Measurements from ENCODE around the gene NUDT3.
"Not testable (repeated sequence)": the region's sequence is repeated elsewhere in the genome, so short reads cannot be mapped to it uniquely, and the experiment has no call there.

The NUDT3 gene

DNA sequence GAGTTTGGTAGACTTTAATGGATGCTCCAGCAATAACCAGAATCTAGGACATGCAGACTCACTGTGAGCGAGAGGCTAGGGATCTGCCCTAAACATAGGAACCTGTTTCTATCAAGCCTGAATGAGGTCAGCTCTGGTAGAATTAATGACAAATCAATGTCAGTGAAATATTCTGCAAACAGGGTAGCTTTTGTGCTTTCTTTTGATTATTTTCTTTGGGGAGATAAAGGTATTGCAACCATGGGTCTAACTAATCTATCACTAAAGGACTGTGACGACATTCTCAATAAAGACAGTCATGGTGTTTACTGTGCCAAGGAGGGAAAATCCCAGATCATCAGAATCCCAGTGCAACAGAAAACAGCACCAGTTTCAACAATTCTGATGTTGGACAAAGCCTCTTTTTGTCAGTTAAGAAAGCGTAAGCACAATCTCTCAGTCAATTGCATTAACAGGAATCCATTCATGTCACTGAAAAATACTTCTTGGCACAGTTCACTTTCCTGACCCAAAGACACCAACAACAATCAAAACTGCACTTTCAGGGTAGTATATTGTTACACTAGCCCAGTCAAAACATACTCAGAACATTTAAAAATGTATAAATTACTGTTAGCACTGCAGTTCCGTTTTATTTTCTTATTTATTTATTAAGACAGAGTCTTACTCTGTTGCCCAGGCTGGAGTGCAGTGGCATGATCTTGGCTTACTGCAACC lies 106.9 kb downstream of the NUDT3 start:
- DNase-seq (ENCODE audit: low read depth): no peak

GRCh38 chr6:34284563-34285447 lies 107.7 kb downstream of the NUDT3 start:
- DNase-seq (ENCODE audit: low read depth): no peak

- DNase-seq (ENCODE audit: low read depth): no peak
Measured at GRCh38 chr6:34281702-34282334, 110.7 kb downstream of the NUDT3 start.

- no peak for DNase-seq (ENCODE audit: low read depth)
Measured at GRCh38 chr6:34280216-34280615, 112.3 kb downstream of the NUDT3 start.

- no peak for DNase-seq (ENCODE audit: low read depth)
Measured at GRCh38 chr6:34278833-34279232, 113.6 kb downstream of the NUDT3 start.

GRCh38 chr6:34277763-34278112 lies 114.7 kb downstream of the NUDT3 start:
- no peak for DNase-seq (ENCODE audit: low read depth)

DNA sequence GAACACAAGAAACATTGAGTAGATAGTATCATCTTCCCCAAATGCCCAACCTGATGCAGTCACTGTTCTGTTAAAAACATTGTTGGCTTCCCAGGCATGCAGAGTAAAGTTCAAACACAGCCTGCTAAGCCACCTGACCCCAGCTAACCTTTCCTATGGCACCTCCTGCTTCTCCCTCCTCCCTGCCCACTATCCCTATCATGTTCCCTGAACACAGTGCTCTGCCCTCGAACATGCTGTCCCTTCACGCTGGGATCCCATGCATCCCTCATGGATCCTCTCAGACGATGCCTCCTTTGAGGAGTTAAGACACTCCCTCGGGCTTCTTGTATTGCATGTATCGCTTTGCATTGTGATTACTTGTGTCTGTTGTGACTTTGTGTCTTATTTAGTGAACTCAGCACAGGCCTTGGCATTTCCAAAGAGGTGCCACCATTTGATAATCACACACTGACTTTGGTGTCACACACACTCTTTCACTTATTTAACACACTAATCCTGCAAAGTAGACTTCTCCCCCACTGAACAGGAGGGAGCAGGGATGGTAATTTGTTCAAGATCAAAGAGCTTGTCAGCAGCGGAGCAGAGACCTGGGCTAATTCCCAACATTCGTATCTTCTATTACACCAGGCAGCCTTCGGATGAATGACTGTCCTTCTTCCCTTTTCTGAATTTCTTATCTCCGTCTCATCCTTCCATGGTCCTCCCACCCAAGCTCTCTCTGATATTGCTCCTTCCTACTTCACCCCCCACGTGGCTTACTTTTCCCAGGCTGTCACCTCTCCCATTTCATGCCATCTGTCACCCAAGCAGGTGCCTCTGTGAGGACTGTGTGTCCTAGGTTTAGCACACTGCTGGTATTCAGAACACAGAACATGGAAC lies 115.3 kb downstream of the NUDT3 start:
- DNase-seq (ENCODE audit: low read depth): no peak

GRCh38 chr6:34276191-34276590 lies 116.3 kb downstream of the NUDT3 start:
- no peak for DNase-seq (ENCODE audit: low read depth)

GRCh38 chr6:34275128-34275804 lies 117.2 kb downstream of the NUDT3 start:
- no peak for DNase-seq (ENCODE audit: low read depth)

DNA sequence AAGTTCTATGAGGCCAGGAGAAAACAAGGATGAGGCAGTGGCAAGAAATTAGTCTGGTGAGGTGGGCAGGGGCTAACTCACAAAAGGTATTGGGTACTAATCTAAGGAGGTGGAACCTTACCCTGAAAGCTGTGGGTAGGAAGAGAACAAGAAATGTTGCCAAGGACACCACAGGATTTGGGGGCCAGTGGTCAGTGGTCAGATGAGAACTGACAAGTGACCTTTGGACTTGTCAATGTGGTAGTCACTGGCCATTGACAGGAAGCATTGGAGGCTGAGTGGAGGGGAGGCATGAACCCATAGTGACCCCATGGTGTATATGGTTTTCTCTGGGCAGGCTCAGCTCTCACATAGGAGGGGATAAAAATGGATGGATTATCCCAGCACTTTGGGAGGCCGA lies 118.3 kb downstream of the NUDT3 start:
- DNase-seq (ENCODE audit: low read depth): no peak

DNA sequence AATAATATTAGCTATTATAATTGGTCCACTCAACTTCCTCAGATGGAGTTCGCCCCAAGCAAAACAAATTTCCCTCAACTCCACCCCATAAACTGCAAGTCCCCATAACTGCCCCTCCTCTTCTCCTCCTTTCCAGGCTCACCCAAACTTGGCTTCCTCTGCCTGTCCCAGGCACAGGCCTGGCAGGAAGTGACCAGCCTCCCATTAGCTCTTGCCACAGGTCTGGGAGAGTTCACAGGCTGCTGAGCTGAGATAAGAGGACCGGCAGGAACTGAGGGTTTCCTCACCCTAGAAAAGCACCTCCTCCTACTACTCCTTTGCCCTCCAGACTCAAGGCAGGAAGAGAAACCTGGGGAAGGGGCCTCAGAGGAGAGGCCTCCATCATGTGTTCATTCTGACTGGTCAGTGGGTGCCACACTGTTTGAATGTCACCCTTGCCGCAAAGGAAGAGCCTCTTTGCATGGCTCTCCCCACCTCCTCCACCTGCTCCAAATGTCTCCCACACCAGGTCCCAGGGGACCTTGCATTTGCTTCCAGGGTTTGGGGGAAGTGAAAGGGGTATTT lies 119.1 kb downstream of the NUDT3 start:
- no peak for DNase-seq (ENCODE audit: low read depth)

GRCh38 chr6:34272013-34272926 lies 120.2 kb downstream of the NUDT3 start:
- no peak for DNase-seq (ENCODE audit: low read depth)

- DNase-seq (ENCODE audit: low read depth): not testable (repeated sequence)
Measured at GRCh38 chr6:34269658-34270341, 122.7 kb downstream of the NUDT3 start.

- DNase-seq (ENCODE audit: low read depth): not testable (repeated sequence)
Measured at GRCh38 chr6:34269132-34269531, 123.3 kb downstream of the NUDT3 start.

GRCh38 chr6:34267746-34268145 lies 124.7 kb downstream of the NUDT3 start:
- no peak for DNase-seq (ENCODE audit: low read depth)

DNA sequence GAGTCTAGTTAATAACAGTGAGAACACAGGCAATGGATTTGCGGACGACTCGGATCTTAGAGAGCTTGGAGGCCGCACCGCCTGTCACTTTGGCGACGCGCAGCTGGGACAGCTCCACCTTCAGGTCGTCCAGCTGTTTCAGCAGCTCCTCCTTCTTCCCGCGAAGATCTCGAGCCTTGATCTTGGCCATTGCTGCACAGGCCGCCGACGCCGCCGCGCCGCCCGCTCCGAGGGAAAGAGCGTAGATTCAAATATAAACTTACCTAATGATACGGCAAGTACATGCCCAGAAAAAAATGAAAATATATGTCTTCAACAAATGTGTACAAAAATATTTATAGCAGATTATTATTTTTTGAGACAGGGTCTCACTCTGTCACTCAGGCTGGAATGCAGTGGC lies 129.0 kb downstream of the NUDT3 start:
- DNase-seq (ENCODE audit: low read depth): not testable (repeated sequence)

DNA sequence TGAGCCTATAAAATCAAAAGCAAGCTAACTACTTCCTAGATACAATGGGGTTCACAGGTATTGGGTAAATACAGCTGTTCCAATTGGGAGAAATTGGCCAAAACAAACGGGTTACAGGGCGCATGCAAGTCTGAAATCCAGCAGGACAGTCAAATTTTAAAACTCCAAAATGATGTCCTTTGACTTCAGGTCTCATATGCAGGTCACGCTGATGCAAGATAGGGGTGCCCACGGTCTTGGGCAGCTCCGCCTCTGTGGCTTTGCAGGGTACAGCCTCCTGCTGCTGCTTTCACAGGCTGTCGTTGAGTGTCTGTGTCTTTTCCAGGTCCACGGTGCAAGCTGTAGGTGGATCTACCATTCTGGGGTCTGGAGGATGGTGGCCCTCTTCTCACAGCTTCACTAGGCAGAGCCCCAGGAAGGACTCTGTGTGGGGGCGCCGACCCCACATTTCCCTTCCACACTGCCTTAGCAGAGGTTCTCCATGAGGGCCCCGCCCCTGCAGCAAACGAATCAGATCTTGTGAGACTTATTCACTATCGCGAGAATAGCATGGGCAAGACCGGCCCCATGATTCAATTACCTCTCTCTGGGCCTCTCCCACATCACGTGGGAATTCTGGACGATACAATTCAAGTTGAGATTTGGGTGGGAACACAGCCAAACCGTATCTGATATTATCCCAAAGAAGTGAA lies 131.7 kb downstream of the NUDT3 start:
- no peak for DNase-seq (ENCODE audit: low read depth)

GRCh38 chr6:34259529-34260069 lies 132.9 kb downstream of the NUDT3 start:
- DNase-seq (ENCODE audit: low read depth): no peak
